SHP77 (cell line): Measurements from ENCODE around the gene PLEKHA5.
"Not testable (repeated sequence)": the region's sequence is repeated elsewhere in the genome, so short reads cannot be mapped to it uniquely, and the experiment has no call there.

ENCODE experiments used
- DNase-seq, 2 experiments: peaks; one replicate each; lab custom pipeline; 2025; lab: John Stamatoyannopoulos, UW

The PLEKHA5 gene

DNA sequence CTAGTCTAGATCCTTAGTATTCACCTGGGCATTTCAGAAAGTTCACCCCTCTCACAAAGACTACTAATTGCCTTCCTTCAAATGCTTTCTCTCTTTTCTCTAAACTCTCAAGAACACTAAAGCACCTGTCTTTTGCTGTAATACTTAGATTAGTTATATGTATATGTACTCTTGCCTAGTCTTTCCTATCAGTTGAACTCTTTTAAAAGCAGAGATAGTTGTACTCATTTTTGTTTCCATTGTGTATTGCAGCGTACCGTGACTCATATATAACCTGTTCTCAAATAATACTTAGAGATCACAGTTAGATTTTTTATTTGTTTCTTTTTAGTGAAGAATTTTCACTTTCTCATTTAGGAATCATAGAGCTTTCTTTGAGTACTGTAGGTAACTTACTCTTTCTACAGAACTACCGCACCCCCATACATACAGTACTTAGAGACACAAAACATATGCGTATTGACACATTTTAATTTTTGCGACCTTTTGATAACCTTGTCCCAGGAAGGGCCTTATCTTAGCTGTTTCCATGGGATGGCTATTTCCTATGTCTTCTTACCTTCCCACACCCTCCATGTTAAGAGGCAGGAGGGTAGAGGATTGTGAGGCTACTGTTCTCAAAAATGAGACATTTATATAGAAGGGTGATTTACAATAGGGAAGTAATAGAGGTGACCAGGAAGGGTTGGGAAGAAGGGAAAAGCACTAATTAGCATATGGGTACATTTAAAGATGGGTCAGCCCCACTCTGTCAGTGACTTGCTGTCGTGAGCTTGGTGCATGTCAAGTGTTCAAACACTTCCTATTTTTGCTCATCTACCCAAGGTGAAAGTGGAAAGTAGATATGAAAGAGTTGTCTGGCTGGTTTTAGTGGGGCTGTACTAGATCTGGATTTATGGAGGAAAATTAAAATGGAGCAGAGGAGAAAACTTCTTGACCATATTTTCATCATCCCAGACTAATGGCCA is 74.3 kb downstream of the PLEKHA5 start:
- no peak for DNase-seq

DNA sequence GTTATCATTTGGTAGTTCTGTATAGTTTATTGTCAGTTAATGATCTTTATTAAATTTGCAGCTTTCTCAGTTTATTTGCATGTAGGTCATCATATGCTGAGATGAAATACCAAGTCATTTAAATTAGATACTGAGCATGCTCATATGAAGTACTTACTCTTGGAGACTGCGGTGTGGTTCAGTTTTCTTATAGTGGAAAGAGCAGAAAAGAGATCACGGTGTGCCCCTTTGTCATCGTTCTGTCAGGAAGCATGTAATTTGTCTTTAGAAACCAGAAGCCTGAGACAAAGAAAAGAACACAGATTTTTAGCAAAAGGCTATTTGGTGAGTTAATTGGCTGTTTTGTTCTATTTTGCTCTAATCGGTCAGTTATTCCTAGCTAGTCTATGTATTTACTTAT is 75.6 kb downstream of the PLEKHA5 start:
- no peak for DNase-seq

DNA sequence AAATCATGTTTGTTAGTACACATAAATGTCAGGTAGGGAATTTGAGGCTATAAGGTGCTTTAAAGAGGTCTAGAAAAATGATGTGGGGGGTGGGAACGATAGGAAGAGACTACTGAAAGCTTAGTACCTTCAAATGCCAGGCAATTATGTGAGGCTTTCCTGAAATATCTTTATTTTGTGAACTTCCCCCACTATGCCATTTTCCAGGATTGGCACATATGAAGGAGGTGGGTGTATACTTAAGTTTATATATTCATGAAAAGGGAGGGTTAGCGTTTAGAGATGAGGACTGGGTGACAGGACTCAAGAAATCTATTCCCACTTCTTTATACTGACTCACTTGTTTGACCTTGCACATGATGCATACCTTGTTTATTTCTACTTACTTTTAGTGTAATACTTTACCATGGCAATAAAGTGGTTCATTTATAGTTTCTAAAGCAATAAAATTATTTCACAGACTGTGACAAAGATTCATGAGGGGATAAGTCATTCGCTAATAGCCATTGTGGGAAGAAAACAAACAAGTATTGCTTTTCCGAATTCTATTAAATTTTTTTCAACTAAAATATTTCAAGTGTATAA is 77.1 kb downstream of the PLEKHA5 start:
- DNase-seq: no peak

DNA sequence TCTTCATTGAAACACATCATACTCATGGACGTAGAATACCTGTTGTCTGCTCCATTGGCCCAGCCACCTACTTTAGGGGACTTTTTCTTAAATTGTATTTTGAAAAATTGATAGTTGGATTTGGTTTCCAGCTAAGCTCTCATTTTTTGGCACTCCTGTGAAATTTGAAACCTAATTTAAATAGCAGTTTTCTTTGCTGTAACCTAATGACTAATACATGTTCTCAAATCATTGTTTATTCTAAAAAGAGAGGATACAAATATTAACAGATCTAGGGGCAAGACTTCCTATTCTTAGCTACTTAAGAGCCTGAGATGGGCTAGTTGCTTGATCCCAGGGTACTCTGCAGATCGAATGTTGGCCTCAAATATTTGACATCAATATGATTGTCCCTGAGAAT is 78.9 kb downstream of the PLEKHA5 start:
- no peak for DNase-seq

DNA sequence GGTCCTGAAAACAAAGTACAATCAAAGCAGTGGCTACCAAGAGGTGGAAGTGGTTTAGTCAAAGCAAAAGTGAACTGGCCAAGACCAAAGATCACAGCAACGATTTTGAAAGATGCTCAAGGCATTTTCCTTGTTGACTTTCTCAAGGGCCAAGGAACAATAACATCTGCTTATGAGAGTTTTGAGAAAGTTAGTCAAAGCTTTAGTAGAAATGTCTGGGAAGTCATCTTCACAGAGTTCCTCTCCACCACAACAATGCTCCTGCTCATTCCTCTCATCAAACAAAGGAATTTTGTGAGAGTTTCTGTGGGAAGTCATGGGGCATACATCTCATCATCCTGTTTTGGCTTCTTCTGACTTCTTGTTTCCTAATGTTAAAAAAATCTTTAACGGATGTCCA is 80.1 kb downstream of the PLEKHA5 start:
- DNase-seq: no peak

DNA sequence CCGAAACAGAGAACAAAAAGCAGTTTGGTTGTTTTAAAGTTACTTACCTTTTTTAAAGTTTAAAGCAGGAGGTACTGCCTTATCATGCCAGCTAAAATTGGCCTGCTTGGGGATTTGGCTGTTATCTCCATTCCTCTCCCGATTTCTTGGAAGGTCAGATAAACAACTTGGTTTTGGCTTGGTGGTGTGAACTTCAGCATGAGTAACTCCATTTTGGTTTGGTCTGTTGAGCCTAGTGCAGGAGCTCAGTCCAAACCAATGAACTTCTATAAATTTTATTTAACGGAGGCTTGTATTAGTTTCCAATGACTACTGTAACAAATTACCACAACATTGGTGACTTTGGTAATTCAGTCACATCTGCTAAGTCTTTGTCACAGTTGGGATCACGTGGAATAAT is 82.3 kb downstream of the PLEKHA5 start:
- no peak for DNase-seq

DNA sequence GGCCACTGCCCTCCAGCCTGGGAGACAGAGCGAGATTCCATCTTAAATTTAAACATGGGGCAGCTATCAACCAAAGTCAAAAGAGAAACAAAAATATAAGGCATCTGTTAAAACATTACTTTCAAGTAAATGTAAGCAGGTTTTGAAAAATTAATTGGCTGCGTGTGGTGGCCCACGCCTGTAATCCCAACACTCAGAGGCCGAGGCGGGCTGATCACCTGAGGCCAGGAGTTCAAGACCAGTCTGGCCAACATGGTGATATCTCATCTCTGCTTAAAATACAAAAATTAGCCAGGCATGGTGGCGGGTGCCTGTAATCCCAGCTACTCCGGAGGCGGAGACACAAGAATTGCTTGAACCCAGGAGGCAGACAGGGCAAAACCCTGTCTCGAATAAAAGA is 82.7 kb downstream of the PLEKHA5 start:
- DNase-seq: no peak

DNA sequence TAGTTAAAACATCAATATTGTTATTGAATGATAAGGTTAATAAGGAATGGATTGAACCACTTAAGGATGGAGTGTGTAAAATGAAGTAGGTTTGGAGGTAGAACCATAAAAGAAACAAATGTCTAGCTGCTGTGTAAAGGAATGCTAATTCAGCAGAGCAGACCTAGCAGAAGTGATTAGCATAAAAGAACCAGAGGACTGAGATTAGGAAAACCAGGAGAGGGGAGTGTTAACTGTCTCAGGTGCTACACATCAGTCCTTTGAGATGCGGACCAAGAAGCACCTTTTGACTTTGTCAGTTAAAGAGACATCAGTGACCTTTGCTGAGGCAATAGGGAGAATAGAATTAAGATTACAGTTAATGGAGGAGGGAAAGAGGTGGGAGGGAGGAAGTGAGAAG is 84.5 kb downstream of the PLEKHA5 start:
- DNase-seq: no peak

DNA sequence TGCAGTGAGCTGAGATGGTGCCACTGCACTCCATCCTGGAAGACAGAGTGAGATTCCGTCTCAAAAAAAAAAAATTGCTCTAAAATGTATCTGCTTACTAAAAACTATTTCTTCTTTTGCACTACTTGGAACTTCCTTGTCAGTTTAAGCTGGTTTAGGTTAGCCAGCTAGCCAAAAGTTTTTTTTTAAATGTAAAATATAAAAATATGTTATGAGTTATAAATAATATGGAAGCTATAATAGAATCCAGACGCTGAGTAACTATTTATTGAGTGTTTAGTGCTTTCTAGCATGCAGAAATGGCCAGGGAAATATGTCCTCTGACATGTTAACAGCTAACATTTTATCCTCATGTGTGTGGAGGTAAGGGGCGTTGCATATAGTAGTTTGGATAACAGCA is 85.6 kb downstream of the PLEKHA5 start:
- no peak for DNase-seq

DNA sequence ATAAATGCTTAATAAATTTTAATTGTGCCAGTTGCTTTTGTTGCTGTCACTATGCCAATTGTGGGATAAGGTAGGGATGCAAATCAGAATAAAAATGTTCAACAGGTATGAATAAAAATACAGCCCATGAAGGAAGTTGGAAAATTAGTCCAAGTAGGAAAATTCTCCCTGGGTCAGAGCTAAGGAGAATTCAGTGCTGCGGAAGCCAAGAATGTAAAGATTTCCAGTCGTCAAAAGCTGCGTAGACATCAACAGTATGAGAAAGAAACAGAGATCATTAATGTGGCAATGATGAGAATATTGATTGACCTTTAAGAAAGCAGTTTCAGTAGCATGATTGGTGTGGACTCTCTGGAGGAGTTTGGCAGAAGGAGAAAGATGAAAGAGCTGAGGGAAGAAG is 87.9 kb downstream of the PLEKHA5 start:
- no peak for DNase-seq

DNA sequence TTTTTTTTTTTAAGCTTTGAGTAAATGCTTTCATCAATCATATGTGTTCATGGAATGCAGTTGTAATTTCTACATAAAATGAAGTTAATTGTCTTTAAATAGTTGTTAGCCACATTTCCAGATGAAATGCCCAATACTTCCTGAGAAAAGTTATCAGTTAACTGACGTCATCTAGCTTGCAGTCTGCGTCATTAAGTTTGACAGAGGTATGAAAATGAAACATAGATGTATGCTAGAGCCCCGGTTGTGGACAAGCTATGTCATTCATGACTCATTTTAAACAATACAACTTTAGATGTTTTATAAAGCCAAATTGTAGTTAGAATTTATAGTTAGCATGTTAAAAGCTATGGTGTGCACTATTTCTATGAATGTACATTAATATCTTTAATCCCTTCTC is 90.7 kb downstream of the PLEKHA5 start:
- no peak for DNase-seq

DNA sequence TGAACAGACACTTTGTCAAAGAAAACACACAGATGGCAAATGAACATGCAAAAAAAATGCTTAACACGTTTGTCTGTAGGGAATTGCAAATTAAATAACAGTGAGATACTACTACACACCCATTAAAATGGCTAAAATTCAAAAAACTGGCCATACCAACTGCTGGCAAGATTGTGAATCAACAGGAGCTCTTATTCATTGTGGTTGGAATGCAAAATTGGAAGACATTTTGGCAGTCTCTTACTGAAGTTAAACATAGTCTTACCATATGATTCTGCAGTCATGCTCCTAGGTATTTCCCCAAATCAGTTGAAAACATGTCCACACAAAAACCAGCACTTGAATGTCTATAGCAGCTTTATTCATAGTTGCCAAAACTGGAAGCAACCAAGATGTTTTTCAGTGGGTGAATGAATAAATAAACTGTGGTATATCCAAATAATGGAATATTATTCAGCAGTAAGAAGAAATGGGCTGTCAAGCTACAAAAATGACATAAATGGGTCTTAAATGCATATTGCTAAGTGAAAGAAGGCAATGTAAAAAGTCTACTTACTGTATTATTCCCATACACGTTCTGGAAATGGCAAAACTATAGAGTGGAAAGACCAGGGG is 91.4 kb downstream of the PLEKHA5 start:
- no peak for DNase-seq

DNA sequence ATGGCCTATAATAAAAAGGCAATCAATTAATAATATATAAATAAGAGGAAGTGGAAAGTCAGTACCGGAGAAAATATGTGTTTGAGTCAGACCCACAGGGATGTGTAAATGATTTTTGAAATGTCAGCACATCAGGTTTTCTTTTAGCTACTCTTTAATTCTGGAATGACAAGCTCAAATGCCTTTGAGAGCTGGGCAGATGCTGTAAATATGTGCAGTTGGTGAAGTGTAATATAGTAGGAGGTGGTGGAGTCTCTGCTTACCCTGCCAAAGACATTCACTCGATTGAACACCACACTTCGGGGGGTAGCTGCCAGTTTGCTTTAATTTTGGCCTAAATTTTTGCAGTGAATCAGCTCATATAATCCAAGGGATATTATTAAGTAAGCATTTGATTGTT is 93.0 kb downstream of the PLEKHA5 start:
- DNase-seq: no peak

DNA sequence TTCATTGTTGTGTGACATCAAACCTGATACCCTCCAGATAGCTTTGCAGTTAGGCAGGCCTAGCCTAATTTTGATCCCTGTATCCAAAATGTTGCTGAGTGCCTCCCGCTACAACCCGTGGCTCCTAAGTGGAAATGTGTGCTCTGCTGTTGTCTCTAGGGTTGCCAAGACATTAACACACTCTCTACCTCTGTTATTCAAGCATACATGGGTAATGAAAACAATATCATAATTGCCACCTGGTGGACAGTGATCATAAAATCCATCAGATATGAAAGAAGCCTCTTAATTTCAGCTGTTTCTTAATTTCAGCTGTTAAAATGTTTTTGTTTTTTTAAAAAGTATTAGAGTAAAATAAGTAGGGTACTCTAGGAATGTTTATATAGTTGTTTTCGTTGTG is 93.5 kb downstream of the PLEKHA5 start:
- DNase-seq: peak; percentile 12 to 26

DNA sequence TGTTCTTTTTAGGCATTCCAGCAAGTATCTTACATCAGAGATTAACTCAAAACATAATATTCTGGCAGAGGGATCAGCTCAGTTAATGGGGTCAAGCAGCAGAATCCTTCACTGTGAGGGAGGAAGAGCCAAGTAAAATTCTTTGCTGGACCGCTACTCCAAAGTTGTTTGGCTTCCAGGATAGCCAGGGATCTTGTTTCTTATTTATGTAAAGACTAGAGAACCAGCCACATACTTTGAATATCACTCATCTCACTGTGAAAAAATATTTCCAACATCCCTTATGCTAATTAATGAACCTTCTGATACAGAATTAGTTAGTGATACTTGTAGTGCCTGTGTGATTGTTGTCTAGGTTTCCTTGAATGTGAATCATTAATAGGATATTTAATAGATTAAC is 94.2 kb downstream of the PLEKHA5 start:
- DNase-seq: no peak

DNA sequence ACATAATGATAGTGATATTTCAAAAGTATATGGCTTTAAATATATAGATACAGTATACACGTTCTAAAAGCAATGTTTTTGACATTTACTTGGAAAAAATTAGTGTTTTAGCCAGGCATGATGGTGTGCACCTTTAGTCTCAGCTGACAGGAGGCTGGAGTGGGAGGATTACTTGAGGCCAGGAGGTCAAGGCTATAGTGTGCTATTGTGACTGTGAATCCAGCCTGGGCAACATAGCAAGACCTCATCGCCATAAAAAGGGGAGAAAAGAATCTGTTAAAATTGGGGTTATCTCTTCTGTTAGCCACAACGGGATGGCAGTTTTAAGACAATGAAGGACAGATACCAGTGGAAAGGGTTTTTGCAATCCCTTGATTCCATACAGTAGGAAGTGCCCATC is 95.2 kb downstream of the PLEKHA5 start:
- DNase-seq: no peak

DNA sequence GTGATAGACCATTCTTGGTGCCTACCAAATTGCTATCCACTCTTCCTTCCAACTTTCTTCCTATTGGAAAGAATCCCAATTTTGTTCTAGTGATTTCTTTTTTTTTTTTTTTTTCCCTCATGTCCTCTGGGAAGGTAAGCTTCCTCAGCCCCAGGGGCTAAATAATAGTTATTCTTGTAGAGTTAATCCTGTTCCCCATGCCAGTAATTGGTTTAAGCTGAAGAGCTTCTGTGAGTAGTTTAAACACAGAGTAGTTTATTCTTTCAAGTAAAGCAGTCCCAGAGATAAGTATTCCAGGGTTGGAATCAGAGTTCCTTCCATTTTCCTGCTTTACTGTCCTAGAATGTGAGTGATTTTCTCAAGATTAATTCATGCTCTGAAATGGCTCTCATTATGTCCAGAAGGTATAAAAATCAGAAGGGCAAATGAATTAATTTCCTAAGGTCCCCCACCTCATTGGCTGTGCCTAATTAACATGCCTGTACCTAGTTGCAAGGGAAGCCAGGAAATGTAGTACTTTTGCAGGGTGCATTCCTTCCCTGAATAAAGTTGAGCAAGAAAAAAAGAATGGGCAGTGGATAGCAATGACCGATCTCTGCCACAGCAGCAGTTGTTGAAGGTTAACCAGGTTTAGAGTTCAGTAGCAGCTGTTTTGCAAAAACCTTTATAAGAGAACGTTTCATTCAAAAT is 97.8 kb downstream of the PLEKHA5 start:
- no peak for DNase-seq

DNA sequence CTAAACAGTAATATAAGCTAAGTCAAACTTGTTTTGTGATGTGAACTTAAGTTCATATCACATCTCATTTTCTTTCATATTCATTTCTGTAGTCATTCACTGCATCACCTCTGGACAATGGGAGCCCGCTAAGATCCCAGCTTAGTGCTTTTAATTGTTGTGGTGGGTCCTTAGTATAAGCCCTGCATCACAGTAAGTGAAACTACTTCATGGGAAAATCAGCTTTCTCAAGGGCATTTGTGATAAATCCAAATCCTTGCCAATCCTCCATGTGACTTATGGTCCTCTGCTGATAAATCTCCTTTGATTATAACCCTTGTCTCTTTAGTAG is 98.3 kb downstream of the PLEKHA5 start:
- no peak for DNase-seq

DNA sequence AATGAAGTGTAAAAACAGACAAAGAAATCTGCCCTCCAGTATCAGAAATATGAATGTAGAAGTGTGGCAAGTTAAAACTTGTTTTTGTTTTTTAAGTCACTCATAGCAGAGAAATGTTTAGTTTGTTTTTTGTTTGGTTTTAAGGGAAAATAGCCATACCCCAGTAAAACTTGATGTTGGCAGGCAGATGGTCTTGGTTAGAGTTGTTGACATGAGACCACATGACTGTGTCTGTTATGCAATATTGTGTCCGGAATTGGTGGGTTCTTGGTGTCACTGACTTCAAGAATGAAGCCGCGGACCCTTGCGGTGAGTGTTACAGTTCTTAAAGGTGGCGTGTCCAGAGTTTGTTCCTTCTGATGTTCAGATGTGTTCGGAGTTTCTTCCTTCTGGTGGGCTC is 99.5 kb downstream of the PLEKHA5 start:
- DNase-seq: not testable (repeated sequence)

DNA sequence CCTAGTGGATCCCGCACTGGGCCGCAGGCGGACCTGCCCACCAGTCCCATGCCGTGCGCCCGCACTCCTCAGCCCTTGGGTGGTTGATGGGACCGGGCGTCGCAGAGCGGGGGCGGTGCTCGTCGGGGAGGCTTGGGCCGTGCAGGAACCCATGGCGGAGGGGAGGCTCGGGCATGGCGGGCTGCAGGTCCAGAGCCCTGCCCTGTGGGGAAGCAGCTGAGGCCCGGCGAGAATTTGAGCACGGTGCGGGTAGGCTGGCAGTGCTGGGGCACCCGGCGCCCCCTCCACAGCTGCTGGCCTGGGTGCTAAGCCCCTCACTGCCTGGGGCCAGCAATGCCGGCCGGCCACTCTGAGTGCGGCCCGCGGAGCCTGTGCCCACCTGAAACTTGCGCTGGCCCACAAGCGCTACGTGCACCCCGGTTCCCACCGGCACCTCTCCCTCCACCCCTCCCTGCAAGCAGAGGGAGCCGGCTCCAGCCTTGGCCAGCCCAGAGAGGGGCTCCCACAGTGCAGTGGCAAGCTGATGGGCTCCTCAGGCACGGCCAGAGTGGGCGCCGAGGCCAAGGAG is 100.8 kb downstream of the PLEKHA5 start:
- no peak for DNase-seq

DNA sequence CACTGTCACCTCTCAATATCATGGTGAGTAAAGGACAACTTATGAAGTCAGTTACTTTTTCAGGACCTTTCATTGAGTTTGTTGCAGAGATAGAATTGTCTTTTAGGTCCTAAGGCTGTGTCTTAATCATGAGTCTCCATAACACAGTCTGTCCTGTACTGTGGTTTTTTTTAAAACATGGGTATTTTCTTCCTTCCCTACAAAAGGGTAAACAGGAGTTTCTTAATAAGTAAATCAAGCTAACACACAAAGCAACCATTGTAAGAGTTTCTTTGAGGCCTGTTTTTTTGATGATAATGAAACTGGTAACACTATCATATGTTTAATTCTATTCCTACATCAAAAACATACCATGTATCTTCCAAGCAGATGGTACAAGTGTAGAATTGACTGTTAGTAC is 101.4 kb downstream of the PLEKHA5 start:
- DNase-seq: no peak

DNA sequence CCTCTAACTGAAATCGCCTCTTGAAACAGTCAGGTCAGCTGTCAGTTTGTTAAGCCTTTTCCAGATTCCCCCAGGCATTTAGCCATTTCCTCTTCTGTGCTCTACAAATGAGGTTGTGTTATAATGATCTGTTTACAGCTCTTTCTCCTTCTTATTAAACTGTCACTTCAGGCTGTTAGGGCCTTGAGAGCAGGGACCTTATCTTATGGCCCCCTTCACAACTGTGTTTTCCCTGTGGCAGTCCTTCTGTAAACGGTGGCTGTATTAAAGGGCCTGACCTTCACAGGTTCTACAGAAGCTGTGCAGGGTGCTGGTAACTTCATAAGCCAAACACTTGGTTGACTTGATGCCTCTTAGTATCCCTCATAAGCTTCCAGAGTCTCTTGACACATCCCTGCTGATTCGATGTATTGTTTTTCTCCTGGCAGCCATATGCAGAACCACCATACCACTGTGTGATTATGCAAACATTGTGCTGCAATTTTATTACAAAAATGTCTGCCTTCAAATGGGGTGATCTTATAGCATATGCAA is 104.7 kb downstream of the PLEKHA5 start:
- no peak for DNase-seq
